Neural progenitor cell (in vitro differentiated cells): Measurements from ENCODE around the gene ZNF385A. TPM values are rescaled to one million over a fixed set of nuclear protein-coding genes. Genes with fewer than 3 reads are reported as not detected.
A peak's percentile ranks its signal among the peaks of the same experiment; 100 is the strongest.

Experiments
- DNase-seq: peaks from one replicate; pipeline ENCODE4 v3.0.0-alpha.2; 2016; ENCODE audit warnings: low spot score
- H2AFZ ChIP-seq: fragments of 200-600 bp; sonication (generic); replicated peaks from 2 replicates; pipeline ENCODE4 v1.6.1; 2016; ENCODE audit warnings: antibody characterized with exemption
- H3F3A ChIP-seq: fragments of 200-600 bp; sonication (generic); 2 replicates; pipeline ENCODE4 v1.6.1; 2016; ENCODE audit warnings: antibody characterized with exemption, low read depth
- H3K27ac ChIP-seq: fragments of 200-600 bp; sonication (generic); 2 replicates; pipeline ENCODE4 v1.5.1; 2016; ENCODE audit warnings: mild to moderate bottlenecking
- H3K27me3 ChIP-seq: fragments of 200-600 bp; sonication (generic); 2 replicates; pipeline ENCODE4 v1.6.1; 2016; ENCODE audit warnings: mild to moderate bottlenecking, moderate library complexity
- H3K36me3 ChIP-seq: fragments of 200-600 bp; sonication (generic); 2 replicates; pipeline ENCODE4 v1.5.1; 2016
- H3K4me1 ChIP-seq: fragments of 200-600 bp; sonication (generic); 2 replicates; pipeline ENCODE4 v1.6.1; 2016; ENCODE audit warnings: mixed run types
- H3K4me2 ChIP-seq: fragments of 200-600 bp; sonication (generic); 2 replicates; pipeline ENCODE4 v1.6.1; 2016
- H3K4me3 ChIP-seq: fragments of 200-600 bp; sonication (generic); 2 replicates; pipeline ENCODE4 v1.5.1; 2016
- H3K79me2 ChIP-seq: fragments of 200-600 bp; sonication (generic); 2 replicates; pipeline ENCODE4 v1.6.1; 2016; ENCODE audit warnings: low read depth
- H3K9ac ChIP-seq: fragments of 200-600 bp; sonication (generic); 2 replicates; pipeline ENCODE4 v1.6.1; 2016
- H3K9me3 ChIP-seq: fragments of 200-600 bp; sonication (generic); 2 replicates; pipeline ENCODE4 v1.5.1; 2016; ENCODE audit warnings: low read depth
- H4K20me1 ChIP-seq: fragments of 200-600 bp; sonication (generic); 2 replicates; pipeline ENCODE4 v1.6.1; 2016; ENCODE audit warnings: low read depth
- H3K27ac Mint-ChIP-seq: 3 replicates; pipeline ENCODE4 v1.8.0; 2021; ENCODE audit warnings: mixed read lengths
- H3K27me3 Mint-ChIP-seq: 2 replicates; pipeline ENCODE4 v1.8.0; 2022; ENCODE audit warnings: low read depth, mild to moderate bottlenecking, inconsistent platforms, moderate library complexity, mixed read lengths; ENCODE audit not compliant: insufficient read depth
- H3K36me3 Mint-ChIP-seq: 3 replicates; pipeline ENCODE4 v1.8.0; 2021; ENCODE audit warnings: mixed read lengths
- H3K4me1 Mint-ChIP-seq: 3 replicates; pipeline ENCODE4 v1.8.0; 2021; ENCODE audit warnings: mixed read lengths
- H3K4me3 Mint-ChIP-seq: 3 replicates; pipeline ENCODE4 v1.8.0; 2021; ENCODE audit warnings: mild to moderate bottlenecking, moderate library complexity, mixed read lengths
- H3K9me3 Mint-ChIP-seq: 3 replicates; pipeline ENCODE4 v1.8.0; 2020; ENCODE audit warnings: mixed read lengths
- EZH2 ChIP-seq: fragments of 200-600 bp; sonication (generic); IDR thresholded peaks from 2 replicates; pipeline ENCODE4 v1.6.1; 2017; ENCODE audit warnings: antibody characterized with exemption, mild to moderate bottlenecking, moderate library complexity
- EZH2phosphoT487 ChIP-seq: fragments of 200-600 bp; sonication (generic); IDR thresholded peaks from 2 replicates; pipeline ENCODE4 v1.6.1; 2017; ENCODE audit warnings: antibody characterized with exemption
- total RNA-seq: library from RNA; depleted of rRNA; stranded (reverse); fragments of >200 nt; gene quantifications from 2 replicates; pipeline ENCODE4 v1.2.3, GENCODE V29; 2015; ENCODE audit warnings: low replicate concordance
- TF ChIP-seq, protein P1 (sequence below): fragments of 200-600 bp; sonication (generic); IDR thresholded peaks from 2 replicates; pipeline ENCODE4 v1.5.1; 2017; ENCODE audit warnings: antibody characterized with exemption, mild to moderate bottlenecking

The ZNF385A gene
- total RNA-seq, 1 donor from 2014 or later = 6.2 TPM

DNA sequence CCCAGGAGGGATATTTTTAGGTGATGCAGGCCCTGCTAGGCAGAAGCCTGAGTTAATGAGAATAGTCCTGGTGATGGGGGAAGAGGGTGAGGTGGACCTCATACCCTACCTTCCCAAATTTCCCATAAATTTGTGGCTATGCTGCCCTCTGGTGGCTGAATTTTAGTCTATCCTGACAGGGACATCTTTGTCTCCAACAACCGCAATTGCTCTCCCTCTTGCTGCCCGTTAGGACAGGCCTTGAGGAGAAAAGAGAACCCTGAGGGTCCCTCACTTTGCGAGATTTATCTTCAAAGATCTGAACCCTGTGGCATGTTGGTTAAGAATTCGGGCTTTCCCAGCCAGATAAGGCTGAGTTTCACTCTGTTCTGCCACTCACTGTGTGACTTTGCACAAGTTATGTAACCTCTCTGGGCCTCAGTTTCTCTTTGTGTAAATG is 9.8 kb upstream of the ZNF385A start:
- peaks cover 37% of the 10 kb centered on the region for H3K4me1 ChIP-seq
- H3K27ac ChIP-seq = no peak overlapping the region
- no peak overlapping the region for H3K4me3 ChIP-seq
- Mint-ChIP-seq H3K27ac (no peak overlapping the region), H3K4me1 (peaks cover 34% of the 10 kb centered on the region), H3K9me3 (no peaks in the 10 kb centered on the region), H3K36me3 (peaks cover 10% of the 10 kb centered on the region), H3K4me3 (no peak overlapping the region), H3K27me3 (peaks cover 3% of the 10 kb centered on the region)
- TF ChIP-seq EZH2 = no peak
- TF ChIP-seq, protein P1, sequence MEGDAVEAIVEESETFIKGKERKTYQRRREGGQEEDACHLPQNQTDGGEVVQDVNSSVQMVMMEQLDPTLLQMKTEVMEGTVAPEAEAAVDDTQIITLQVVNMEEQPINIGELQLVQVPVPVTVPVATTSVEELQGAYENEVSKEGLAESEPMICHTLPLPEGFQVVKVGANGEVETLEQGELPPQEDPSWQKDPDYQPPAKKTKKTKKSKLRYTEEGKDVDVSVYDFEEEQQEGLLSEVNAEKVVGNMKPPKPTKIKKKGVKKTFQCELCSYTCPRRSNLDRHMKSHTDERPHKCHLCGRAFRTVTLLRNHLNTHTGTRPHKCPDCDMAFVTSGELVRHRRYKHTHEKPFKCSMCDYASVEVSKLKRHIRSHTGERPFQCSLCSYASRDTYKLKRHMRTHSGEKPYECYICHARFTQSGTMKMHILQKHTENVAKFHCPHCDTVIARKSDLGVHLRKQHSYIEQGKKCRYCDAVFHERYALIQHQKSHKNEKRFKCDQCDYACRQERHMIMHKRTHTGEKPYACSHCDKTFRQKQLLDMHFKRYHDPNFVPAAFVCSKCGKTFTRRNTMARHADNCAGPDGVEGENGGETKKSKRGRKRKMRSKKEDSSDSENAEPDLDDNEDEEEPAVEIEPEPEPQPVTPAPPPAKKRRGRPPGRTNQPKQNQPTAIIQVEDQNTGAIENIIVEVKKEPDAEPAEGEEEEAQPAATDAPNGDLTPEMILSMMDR = peak; percentile 86
- H4K20me1 ChIP-seq = no peaks in the 10 kb centered on the region
- H3K9ac ChIP-seq = no peak overlapping the region
- DNase-seq = peak; percentile 85
- no peaks in the 10 kb centered on the region for H3K9me3 ChIP-seq
- H3K4me2 ChIP-seq = peak overlapping the region; percentile 53
- H3K36me3 ChIP-seq = no peaks in the 10 kb centered on the region
- peaks cover 35% of the 10 kb centered on the region for H3F3A ChIP-seq
- H3K79me2 ChIP-seq = peaks cover 5% of the 10 kb centered on the region
- H2AFZ ChIP-seq = no peak overlapping the region
- H3K27me3 ChIP-seq = no peaks in the 10 kb centered on the region

DNA sequence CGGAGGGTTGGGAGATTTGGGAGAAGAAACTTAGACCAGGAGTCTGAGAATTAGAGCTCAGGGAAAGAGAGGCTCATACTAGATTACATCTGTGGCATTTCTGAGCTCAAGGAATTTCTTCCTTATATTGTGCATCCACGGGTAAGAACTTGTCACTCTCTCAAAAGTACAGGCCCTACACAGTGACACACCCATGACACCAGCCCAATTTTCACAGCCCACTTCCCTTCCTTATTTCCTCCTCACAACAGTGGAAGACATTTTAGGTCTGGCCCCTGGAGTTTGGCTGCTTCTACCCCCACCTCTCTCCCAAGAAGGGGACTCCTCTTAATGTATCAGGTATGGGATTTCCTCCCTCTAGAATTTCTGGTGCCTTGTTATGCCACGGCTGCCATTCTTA is 9.2 kb upstream of the ZNF385A start:
- Histone ChIP-seq H3K27ac (no peak overlapping the region), H3K79me2 (peaks cover 5% of the 10 kb centered on the region), H3K4me3 (no peak overlapping the region), H3K4me1 (peaks cover 43% of the 10 kb centered on the region), H2AFZ (no peak overlapping the region), H3K27me3 (no peaks in the 10 kb centered on the region), H3K4me2 (peak overlapping the region; percentile 53), H3F3A (peaks cover 40% of the 10 kb centered on the region), H4K20me1 (no peaks in the 10 kb centered on the region), H3K36me3 (no peaks in the 10 kb centered on the region), H3K9ac (no peak overlapping the region), H3K9me3 (no peaks in the 10 kb centered on the region)
- H3K9me3 Mint-ChIP-seq = no peaks in the 10 kb centered on the region
- TF ChIP-seq EZH2phosphoT487 (no peak), EZH2 (no peak)
- TF ChIP-seq, protein P1 = no peak
- peaks cover 39% of the 10 kb centered on the region for H3K4me1 Mint-ChIP-seq
- no peak for DNase-seq
- peak overlapping the region; percentile 22 for H3K27ac Mint-ChIP-seq
- H3K4me3 Mint-ChIP-seq = peak overlapping the region; percentile 13
- H3K36me3 Mint-ChIP-seq = peaks cover 8% of the 10 kb centered on the region
- H3K27me3 Mint-ChIP-seq = peaks cover 3% of the 10 kb centered on the region

DNA sequence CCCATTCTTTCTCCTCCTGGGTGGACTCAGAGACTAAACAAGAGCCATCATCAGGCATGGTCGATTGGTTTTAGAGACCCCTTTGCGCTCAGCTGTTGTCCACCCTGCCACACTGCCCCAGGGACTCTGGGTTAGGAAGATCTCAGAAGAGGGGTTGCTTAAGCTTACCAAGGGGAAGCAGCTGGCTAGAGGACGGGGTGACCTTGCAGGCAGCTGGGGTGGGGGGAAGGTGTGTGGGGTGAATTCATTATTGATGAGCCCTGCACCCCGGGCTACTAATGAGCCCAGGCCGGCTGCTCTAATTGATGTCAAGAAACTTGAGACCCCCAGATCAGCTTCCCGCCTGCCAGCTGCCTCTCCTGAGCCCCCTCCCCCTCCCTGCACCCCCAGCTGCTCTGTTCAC is 8.7 kb upstream of the ZNF385A start:
- Histone ChIP-seq H2AFZ (no peak overlapping the region), H3K4me2 (peak overlapping the region; percentile 53), H3F3A (peaks cover 45% of the 10 kb centered on the region), H3K27me3 (no peaks in the 10 kb centered on the region), H3K27ac (no peak overlapping the region), H3K36me3 (no peaks in the 10 kb centered on the region), H3K4me3 (no peak overlapping the region), H3K9me3 (no peaks in the 10 kb centered on the region), H3K9ac (no peak overlapping the region), H3K4me1 (peaks cover 48% of the 10 kb centered on the region), H4K20me1 (no peaks in the 10 kb centered on the region), H3K79me2 (peaks cover 5% of the 10 kb centered on the region)
- Mint-ChIP-seq H3K4me3 (peak overlapping the region; percentile 43), H3K36me3 (peaks cover 5% of the 10 kb centered on the region), H3K27ac (no peak overlapping the region), H3K4me1 (peaks cover 45% of the 10 kb centered on the region), H3K9me3 (no peaks in the 10 kb centered on the region), H3K27me3 (peaks cover 3% of the 10 kb centered on the region)
- TF ChIP-seq EZH2 (no peak), EZH2phosphoT487 (no peak)
- TF ChIP-seq, protein P1 = no peak
- DNase-seq = peak; percentile 52
